GM19043 (cell line): ENCODE measurements around the gene PCLO.
"Not testable (repeated sequence)": the region's sequence is repeated elsewhere in the genome, so short reads cannot be mapped to it uniquely, and the experiment has no call there.

Experiments
- ATAC-seq: cut with Tn5 transposase; IDR thresholded peaks from one replicate; pipeline ENCODE4 v1.9.1; 2021; ENCODE audit warnings: low read depth; ENCODE audit not compliant: unreplicated experiment

PCLO gene

GRCh38 chr7:82745117-82745516 is 417.6 kb downstream of the PCLO start:
- ATAC-seq: no peak

DNA sequence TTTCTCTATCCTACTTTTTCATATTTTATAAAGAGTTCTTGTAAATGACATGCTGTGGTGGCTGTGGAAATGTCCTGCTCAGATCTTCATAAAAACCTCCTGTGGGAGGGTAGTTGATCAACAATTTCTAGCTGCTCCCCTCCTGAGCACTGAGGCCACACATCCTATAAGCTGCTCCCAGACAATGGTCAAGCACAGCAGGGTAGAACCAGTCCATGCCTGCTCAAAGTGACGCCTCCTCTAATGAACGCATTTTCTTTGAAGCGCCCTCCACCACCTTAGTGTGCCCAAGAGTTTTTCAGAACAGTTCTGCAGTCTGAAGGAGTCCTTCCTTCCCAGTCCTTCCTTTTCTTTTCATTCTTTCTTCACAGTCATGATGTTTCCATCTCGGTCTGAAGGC is 420.5 kb downstream of the PCLO start:
- ATAC-seq: no peak

- no peak for ATAC-seq
These were observed 421.2 kb downstream of the PCLO start for GRCh38 chr7:82741493-82741892.

- ATAC-seq: no peak
These were observed 422.3 kb downstream of the PCLO start for GRCh38 chr7:82740246-82740848.

DNA sequence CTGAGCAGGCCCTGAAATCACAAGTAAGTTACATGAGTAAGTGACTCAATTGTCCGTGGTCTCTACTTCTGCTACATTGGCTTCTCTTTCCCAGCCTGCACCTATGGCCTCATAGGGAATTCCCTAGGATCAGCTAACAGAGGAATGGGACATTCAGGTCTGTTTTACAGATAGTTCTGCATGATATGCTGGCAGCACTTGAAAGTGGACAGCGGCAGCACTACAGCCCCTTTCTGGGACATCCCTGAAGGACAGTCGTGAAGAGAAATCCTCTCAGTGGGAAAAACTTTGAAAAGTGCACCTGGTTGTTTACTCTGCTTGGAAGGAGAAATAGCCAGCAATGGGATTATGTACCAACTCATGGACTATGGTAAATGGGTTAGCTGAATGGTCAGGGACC is 426.1 kb downstream of the PCLO start:
- ATAC-seq: no peak

- no peak for ATAC-seq
These were observed 430.0 kb downstream of the PCLO start for GRCh38 chr7:82732677-82733076.

GRCh38 chr7:82729172-82730030 is 433.3 kb downstream of the PCLO start:
- ATAC-seq: no peak

DNA sequence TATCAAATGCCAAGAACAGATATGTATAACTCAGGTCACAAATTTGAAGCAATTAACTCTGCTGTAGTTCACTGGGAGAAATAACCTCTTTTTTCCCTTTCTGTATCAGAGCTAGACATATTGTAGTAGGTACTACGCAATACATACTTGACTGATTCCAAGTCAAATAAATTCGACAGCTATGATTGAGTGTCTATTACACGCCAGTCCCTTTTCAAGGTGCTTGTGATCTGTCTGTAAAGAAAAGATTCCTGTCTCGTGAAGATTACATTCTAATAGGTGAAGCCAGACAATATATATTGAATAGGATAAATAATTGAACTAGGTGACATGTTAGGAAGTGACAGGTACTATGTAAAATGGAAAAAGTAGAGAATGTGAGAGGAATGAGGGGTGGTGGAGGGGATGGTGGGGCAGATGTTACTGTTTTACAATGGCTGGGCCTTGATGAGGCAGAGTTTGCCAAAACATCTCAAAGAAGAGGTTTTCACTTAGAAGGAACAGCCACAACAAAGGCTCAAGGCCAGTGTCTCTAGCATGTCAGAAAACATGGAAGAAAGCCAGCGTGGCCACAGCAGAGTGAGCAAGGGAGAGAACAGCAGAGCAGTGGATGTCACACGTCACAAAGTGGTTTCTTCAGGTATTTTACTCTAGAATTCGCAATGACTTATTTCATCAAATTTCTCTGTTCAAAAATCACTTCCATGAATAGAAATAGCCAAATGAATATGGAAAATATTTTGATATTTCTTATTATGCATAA is 436.5 kb downstream of the PCLO start:
- ATAC-seq: no peak

DNA sequence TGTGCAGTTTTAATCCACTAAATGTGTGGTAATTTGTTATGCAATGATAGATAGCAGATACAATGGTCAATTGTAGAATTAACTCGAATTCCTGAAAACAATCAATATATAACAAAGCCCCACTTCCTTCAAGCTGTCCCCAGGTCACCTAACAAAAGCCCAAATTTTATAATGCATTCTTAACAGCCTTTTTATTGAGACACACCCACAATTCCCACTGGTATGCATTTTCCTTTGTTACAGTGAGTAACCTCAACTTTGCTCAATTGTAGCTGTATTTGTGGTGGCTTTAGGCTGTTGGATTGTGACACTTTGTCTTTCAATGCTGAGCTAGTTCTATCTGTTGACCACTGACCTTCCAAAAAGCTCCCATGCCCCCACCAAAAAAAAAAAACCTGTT is 439.3 kb downstream of the PCLO start:
- ATAC-seq: no peak

GRCh38 chr7:82722946-82723345 is 439.7 kb downstream of the PCLO start:
- ATAC-seq: no peak

DNA sequence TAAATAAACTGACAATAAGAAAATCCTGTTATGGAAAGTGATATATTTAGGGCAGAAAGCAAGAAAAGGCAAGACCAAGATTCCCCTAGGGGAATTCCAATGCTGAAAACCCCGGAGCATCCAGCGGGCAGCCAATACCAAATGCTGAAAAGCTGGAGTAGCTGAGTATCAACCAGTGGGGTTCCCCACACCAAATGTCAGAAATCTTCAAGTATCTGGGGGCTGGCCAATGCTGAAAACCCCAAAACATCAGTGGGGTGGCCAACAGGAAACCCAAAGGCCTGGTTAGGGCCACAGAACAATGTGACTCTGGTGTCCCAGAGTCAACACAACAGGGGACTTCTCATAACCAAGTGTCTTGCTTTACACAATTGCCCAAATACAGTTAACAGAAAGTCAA is 447.3 kb downstream of the PCLO start:
- no peak for ATAC-seq

GRCh38 chr7:82714883-82715282 is 447.8 kb downstream of the PCLO start:
- no peak for ATAC-seq

DNA sequence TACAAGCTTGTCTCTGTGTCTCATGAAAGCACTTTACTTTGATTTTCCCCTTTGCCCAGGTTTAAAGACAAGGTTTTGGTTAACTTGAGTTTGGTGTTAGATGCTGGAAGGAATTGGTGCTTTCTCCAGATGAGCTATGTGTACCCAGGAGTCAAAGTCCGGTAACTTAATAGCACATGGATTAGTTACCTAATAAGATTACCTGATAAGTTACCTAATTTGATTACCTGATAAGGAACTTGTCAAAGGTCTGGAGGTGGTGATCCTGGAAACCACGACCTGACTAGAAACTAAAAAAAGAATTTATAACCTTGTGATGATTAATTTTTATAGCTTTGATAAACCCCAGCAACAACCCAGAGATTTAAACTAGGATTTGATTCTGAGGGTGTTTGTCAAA is 449.2 kb downstream of the PCLO start:
- no peak for ATAC-seq

DNA sequence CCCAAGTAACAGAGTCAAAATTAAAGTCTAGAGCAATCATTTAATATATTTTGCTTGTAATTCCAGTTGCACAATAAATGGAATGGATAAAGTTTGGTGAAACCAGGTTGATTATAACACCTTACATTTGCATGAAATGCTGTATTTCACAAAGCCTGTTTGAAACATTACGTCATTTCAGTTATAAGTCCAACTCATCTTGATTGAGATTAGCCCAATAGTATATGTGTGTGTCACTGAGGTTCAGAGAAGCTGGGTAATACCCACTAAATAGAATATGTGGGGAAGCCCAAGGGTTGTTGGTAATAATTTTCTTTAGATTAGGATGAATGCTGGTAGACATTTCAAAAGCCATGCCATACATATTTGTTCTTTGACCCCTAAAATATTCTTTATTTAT is 456.3 kb downstream of the PCLO start:
- not testable (repeated sequence) for ATAC-seq

GRCh38 chr7:82705517-82706260 is 457.0 kb downstream of the PCLO start:
- ATAC-seq: no peak

DNA sequence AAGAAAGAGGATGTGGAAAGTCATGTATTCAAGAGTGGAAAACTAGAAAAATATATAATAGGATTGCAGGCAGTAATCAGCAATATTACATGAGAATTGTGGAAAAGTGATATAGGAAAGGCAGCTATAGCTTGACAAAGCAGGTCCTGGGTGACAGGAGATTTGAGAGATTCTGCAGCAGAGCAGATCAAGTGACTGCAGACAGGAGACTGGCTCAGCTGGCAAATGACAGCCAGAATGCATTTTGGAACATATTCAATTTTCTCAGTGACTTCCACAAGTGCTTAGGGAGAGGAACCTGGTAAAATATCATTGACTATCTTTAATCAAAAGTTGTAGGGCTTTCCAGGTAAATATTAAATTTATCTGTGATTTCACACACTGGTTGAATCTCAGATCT is 458.6 kb downstream of the PCLO start:
- ATAC-seq: no peak
